Neural cell (in vitro differentiated cells): ENCODE measurements around the gene LRGUK. TPM values are rescaled to one million over a fixed set of nuclear protein-coding genes. Genes with fewer than 3 reads are reported as not detected.

Experiments used
- H2AFZ ChIP-seq: fragments of 200-600, 300-800 bp; sonication (generic), shearing (Covaris generic); 2 replicates; pipeline ENCODE4 v1.6.0; 2014; ENCODE audit warnings: low read depth, mild to moderate bottlenecking, antibody characterized with exemption, low read length, moderate library complexity
- H3F3A ChIP-seq: fragments of 200-600 bp; shearing (Covaris generic); 2 replicates; pipeline ENCODE4 v1.6.1; 2016; ENCODE audit warnings: mild to moderate bottlenecking, moderate library complexity, mixed read lengths, antibody characterized with exemption, low read length; ENCODE audit not compliant: insufficient read depth, poor library complexity, severe bottlenecking
- H3K27ac ChIP-seq: fragments of 200-600, 300-800 bp; sonication (generic), shearing (Covaris generic); 2 replicates; pipeline ENCODE4 v1.5.1; 2014; ENCODE audit warnings: mild to moderate bottlenecking, low read length, moderate library complexity
- H3K27me3 ChIP-seq: fragments of 300-800, 200-600 bp; sonication (generic), shearing (Covaris generic); 2 replicates; pipeline ENCODE4 v1.6.0; 2014; ENCODE audit warnings: mild to moderate bottlenecking, low read depth, low read length, moderate library complexity; ENCODE audit not compliant: insufficient read depth
- H3K36me3 ChIP-seq: fragments of 300-800, 200-600 bp; sonication (generic), shearing (Covaris generic); 2 replicates; pipeline ENCODE4 v1.5.1; 2014; ENCODE audit warnings: mild to moderate bottlenecking, antibody characterized with exemption, low read length, moderate library complexity; ENCODE audit not compliant: insufficient read depth
- H3K4me2 ChIP-seq: fragments of 300-800, 200-600 bp; sonication (generic), shearing (Covaris generic); 2 replicates; pipeline ENCODE4 v1.6.0; 2014; ENCODE audit warnings: mild to moderate bottlenecking, low read length
- H3K4me3 ChIP-seq: fragments of 300-800, 200-600 bp; sonication (generic), shearing (Covaris generic); 2 replicates; pipeline ENCODE4 v1.5.1; 2014; ENCODE audit warnings: mild to moderate bottlenecking, low read length, moderate library complexity
- H3K79me2 ChIP-seq: fragments of 200-600 bp; shearing (Covaris generic); replicated peaks from 2 replicates; pipeline ENCODE4 v1.6.0; 2014; ENCODE audit warnings: mild to moderate bottlenecking, low read length, moderate library complexity; ENCODE audit not compliant: insufficient read depth
- H3K9ac ChIP-seq: fragments of 300-800, 200-600 bp; sonication (generic), shearing (Covaris generic); 2 replicates; pipeline ENCODE4 v1.6.1; 2016; ENCODE audit warnings: mild to moderate bottlenecking, low read length, mixed read lengths
- H3K9me2 ChIP-seq: fragments of 200-600 bp; shearing (Covaris generic); 2 replicates; pipeline ENCODE4 v1.6.1; 2016; ENCODE audit warnings: mild to moderate bottlenecking, low read length, mixed read lengths; ENCODE audit not compliant: insufficient read depth
- H3K9me3 ChIP-seq: fragments of 200-600, 300-800 bp; sonication (generic), shearing (Covaris generic); 2 replicates; pipeline ENCODE4 v1.6.1; 2016; ENCODE audit warnings: mild to moderate bottlenecking, mixed run types, low read length, moderate library complexity, mixed read lengths
- H4K20me1 ChIP-seq: fragments of 200-600 bp; shearing (Covaris generic); 2 replicates; pipeline ENCODE4 v1.6.1; 2016; ENCODE audit warnings: mild to moderate bottlenecking, mixed run types; ENCODE audit not compliant: insufficient read depth
- EP300 ChIP-seq: fragments of 450-650 bp; conservative IDR thresholded peaks from 2 replicates; pipeline ENCODE4 v1.6.1; 2014; ENCODE audit warnings: antibody characterized with exemption, mild to moderate bottlenecking, moderate library complexity; ENCODE audit not compliant: poor library complexity, severe bottlenecking
- EZH2 ChIP-seq: fragments of 200-600, 300-800 bp; shearing (Covaris generic), sonication (generic); IDR thresholded peaks from 2 replicates; pipeline ENCODE4 v1.6.1; 2014; ENCODE audit warnings: antibody characterized with exemption, low read length, borderline replicate concordance, mild to moderate bottlenecking; ENCODE audit not compliant: insufficient read depth, poor library complexity, severe bottlenecking
- MXI1 ChIP-seq: fragments of 450-650 bp; conservative IDR thresholded peaks from 2 replicates; pipeline ENCODE4 v1.6.1; 2014; ENCODE audit warnings: antibody characterized with exemption, mild to moderate bottlenecking; ENCODE audit not compliant: poor library complexity, severe bottlenecking
- POLR2AphosphoS5 ChIP-seq: IDR thresholded peaks from 2 replicates; pipeline ENCODE4 v1.6.1; 2012
- RAD21 ChIP-seq: fragments of 450-650 bp; conservative IDR thresholded peaks from 2 replicates; pipeline ENCODE4 v1.6.1; 2014; ENCODE audit warnings: antibody characterized with exemption, mild to moderate bottlenecking, moderate library complexity
- SMC3 ChIP-seq: fragments of 450-650 bp; conservative IDR thresholded peaks from 2 replicates; pipeline ENCODE4 v1.6.1; 2014; ENCODE audit warnings: antibody characterized with exemption, mild to moderate bottlenecking, moderate library complexity; ENCODE audit not compliant: poor library complexity
- TAF1 ChIP-seq: IDR thresholded peaks from 2 replicates; pipeline ENCODE4 v1.6.1; 2012; ENCODE audit warnings: low read depth
- polyA plus RNA-seq: library from polyadenylated mRNA; depleted of rRNA; stranded (reverse); fragments of >200 nt; gene quantifications from 2 replicates; pipeline ENCODE4 v1.2.3, GENCODE V29; 2014
- TF ChIP-seq, protein P1 (sequence below): fragments of 450-650 bp; IDR thresholded peaks from 2 replicates; pipeline ENCODE4 v1.5.1; 2014; ENCODE audit warnings: antibody characterized with exemption, mild to moderate bottlenecking, moderate library complexity; ENCODE audit not compliant: poor library complexity, severe bottlenecking
- TF ChIP-seq, protein P2 (sequence below): IDR thresholded peaks from 2 replicates; pipeline ENCODE4 v1.6.1; 2012; ENCODE audit warnings: borderline replicate concordance

The LRGUK gene
- polyA plus RNA-seq, 1 donor from 2014 or later: 4.9 TPM

GRCh38 chr7:134284011-134284410 lies 156.9 kb downstream of the LRGUK start:
- Histone ChIP-seq H3K4me2 (peak overlapping the region; percentile 9), H2AFZ (no peak overlapping the region), H3F3A (peaks cover 3% of the 10 kb centered on the region), H3K9ac (peak overlapping the region; percentile 45), H3K4me3 (peak overlapping the region; percentile 50), H3K79me2 (no peaks in the 10 kb centered on the region), H3K27ac (peak overlapping the region; percentile 80), H3K9me3 (no peaks in the 10 kb centered on the region), H3K36me3 (no peaks in the 10 kb centered on the region), H4K20me1 (no peaks in the 10 kb centered on the region), H3K27me3 (no peaks in the 10 kb centered on the region), H3K9me2 (no peaks in the 10 kb centered on the region)
- TF ChIP-seq, protein P1, sequence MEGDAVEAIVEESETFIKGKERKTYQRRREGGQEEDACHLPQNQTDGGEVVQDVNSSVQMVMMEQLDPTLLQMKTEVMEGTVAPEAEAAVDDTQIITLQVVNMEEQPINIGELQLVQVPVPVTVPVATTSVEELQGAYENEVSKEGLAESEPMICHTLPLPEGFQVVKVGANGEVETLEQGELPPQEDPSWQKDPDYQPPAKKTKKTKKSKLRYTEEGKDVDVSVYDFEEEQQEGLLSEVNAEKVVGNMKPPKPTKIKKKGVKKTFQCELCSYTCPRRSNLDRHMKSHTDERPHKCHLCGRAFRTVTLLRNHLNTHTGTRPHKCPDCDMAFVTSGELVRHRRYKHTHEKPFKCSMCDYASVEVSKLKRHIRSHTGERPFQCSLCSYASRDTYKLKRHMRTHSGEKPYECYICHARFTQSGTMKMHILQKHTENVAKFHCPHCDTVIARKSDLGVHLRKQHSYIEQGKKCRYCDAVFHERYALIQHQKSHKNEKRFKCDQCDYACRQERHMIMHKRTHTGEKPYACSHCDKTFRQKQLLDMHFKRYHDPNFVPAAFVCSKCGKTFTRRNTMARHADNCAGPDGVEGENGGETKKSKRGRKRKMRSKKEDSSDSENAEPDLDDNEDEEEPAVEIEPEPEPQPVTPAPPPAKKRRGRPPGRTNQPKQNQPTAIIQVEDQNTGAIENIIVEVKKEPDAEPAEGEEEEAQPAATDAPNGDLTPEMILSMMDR: no peak
- peak; percentile 45 for TF ChIP-seq POLR2AphosphoS5
- TF ChIP-seq EP300: peak; percentile 65

GRCh38 chr7:134284952-134285351 lies 157.8 kb downstream of the LRGUK start:
- Histone ChIP-seq H3F3A (peaks cover 3% of the 10 kb centered on the region), H2AFZ (no peak overlapping the region), H3K79me2 (no peaks in the 10 kb centered on the region), H3K9me2 (no peaks in the 10 kb centered on the region), H3K9me3 (no peaks in the 10 kb centered on the region), H3K4me3 (peak overlapping the region; percentile 50), H4K20me1 (no peaks in the 10 kb centered on the region), H3K27me3 (no peaks in the 10 kb centered on the region), H3K4me2 (no peak overlapping the region), H3K9ac (peak overlapping the region; percentile 45), H3K27ac (peak overlapping the region; percentile 80), H3K36me3 (no peaks in the 10 kb centered on the region)
- no peak for TF ChIP-seq SMC3
- no peak for TF ChIP-seq TAF1
- TF ChIP-seq, protein P1: no peak
- no peak for TF ChIP-seq EZH2
- no peak for TF ChIP-seq POLR2AphosphoS5
- TF ChIP-seq EP300: no peak
- no peak for TF ChIP-seq RAD21
- no peak for TF ChIP-seq MXI1
- TF ChIP-seq, protein P2, sequence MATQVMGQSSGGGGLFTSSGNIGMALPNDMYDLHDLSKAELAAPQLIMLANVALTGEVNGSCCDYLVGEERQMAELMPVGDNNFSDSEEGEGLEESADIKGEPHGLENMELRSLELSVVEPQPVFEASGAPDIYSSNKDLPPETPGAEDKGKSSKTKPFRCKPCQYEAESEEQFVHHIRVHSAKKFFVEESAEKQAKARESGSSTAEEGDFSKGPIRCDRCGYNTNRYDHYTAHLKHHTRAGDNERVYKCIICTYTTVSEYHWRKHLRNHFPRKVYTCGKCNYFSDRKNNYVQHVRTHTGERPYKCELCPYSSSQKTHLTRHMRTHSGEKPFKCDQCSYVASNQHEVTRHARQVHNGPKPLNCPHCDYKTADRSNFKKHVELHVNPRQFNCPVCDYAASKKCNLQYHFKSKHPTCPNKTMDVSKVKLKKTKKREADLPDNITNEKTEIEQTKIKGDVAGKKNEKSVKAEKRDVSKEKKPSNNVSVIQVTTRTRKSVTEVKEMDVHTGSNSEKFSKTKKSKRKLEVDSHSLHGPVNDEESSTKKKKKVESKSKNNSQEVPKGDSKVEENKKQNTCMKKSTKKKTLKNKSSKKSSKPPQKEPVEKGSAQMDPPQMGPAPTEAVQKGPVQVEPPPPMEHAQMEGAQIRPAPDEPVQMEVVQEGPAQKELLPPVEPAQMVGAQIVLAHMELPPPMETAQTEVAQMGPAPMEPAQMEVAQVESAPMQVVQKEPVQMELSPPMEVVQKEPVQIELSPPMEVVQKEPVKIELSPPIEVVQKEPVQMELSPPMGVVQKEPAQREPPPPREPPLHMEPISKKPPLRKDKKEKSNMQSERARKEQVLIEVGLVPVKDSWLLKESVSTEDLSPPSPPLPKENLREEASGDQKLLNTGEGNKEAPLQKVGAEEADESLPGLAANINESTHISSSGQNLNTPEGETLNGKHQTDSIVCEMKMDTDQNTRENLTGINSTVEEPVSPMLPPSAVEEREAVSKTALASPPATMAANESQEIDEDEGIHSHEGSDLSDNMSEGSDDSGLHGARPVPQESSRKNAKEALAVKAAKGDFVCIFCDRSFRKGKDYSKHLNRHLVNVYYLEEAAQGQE: no peak
